Liver (tissue), 3 donors: ENCODE results near the gene CD200R1L.

Experiments used
- ATF3 ChIP-seq: IDR thresholded peaks from 2 replicates; pipeline ENCODE4 v1.6.1; 2016; ENCODE audit warnings: antibody characterized with exemption
- CTCF ChIP-seq: fragments of 150-350 bp; IDR thresholded peaks from 2 replicates; pipeline ENCODE4 v1.5.1; 2017; ENCODE audit warnings: improper control_type of control experiment, low read depth, low read length; ENCODE audit not compliant: missing input control
- FOXA1 ChIP-seq: IDR thresholded peaks from 2 replicates; pipeline ENCODE4 v1.6.1; 2016; ENCODE audit warnings: antibody characterized with exemption
- MAX ChIP-seq: IDR thresholded peaks from 2 replicates; pipeline ENCODE4 v1.6.1; 2016; ENCODE audit warnings: antibody characterized with exemption
- RAD21 ChIP-seq, 2 donors: IDR thresholded peaks; 2 replicates each; pipeline ENCODE4 v1.6.1; 2016; ENCODE audit warnings: antibody characterized with exemption in 2 of 2, mild to moderate bottlenecking in 2 of 2
- TAF1 ChIP-seq: conservative IDR thresholded peaks from 2 replicates; pipeline ENCODE4 v1.6.1; 2016; ENCODE audit warnings: antibody characterized with exemption, mild to moderate bottlenecking
- YY1 ChIP-seq: IDR thresholded peaks from 2 replicates; pipeline ENCODE4 v1.6.1; 2016; ENCODE audit warnings: antibody characterized with exemption, mild to moderate bottlenecking
- donor health status: healthy.
- donor health status: healthy.

GRCh38 chr3:112808136-112808535 is 38.5 kb downstream of the CD200R1L start:
- no peak for TF ChIP-seq ATF3
- TF ChIP-seq CTCF, result no peak
- TF ChIP-seq YY1, result no peak
- no peak for TF ChIP-seq TAF1
- TF ChIP-seq MAX, result no peak
- no peak for TF ChIP-seq FOXA1
- no peak for TF ChIP-seq RAD21 (IDR thresholded peaks at IDR 0.05)
